ENCODE measurements around the gene ZNF214.

The ZNF214 gene

GRCh38 chr11:7020183-7020917, at the start of gene ZNF214, which contains the start of gene NLRP14:
ZNF214 (minus strand) TSS chr11:7020346; CDS start chr11:7002835, 17,511 bp downstream.
NLRP14 (plus strand) TSS chr11:7020479; CDS start chr11:7038587, 18,108 bp downstream.
- peaks cover 37% of the 10 kb centered on the region for H3K27me3 Mint-ChIP-seq
- no peak within 1 kb of the TSS for H3K27ac Mint-ChIP-seq
- H3K9me3 Mint-ChIP-seq: no peaks in the 10 kb centered on the region
- no peaks in the 10 kb centered on the region for H3K4me1 Mint-ChIP-seq (ENCODE audit: low read depth)
- H3K4me3 Mint-ChIP-seq: peak within 1 kb of the TSS; percentile 36
- no peaks in the 10 kb centered on the region for H3K36me3 Mint-ChIP-seq (ENCODE audit: low read depth)

GRCh38 chr11:7062534-7062933, 42.4 kb upstream of the ZNF214 start:
- H3K9me3 Mint-ChIP-seq: no peaks in the 10 kb centered on the region
- peaks cover 9% of the 10 kb centered on the region for H3K27me3 Mint-ChIP-seq
- H3K27ac Mint-ChIP-seq: no peak overlapping the region
- no peak overlapping the region for H3K4me3 Mint-ChIP-seq
- H3K36me3 Mint-ChIP-seq (ENCODE audit: low read depth): no peaks in the 10 kb centered on the region
- no peaks in the 10 kb centered on the region for H3K4me1 Mint-ChIP-seq (ENCODE audit: low read depth)

- Mint-ChIP-seq H3K27ac (no peak overlapping the region), H3K27me3 (peaks cover 5% of the 10 kb centered on the region), H3K9me3 (no peaks in the 10 kb centered on the region), H3K4me3 (no peak overlapping the region), H3K4me1 (ENCODE audit: low read depth) (no peaks in the 10 kb centered on the region), H3K36me3 (ENCODE audit: low read depth) (no peaks in the 10 kb centered on the region)
Observed at GRCh38 chr11:7060868-7061267, 40.7 kb upstream of the ZNF214 start.

- no peaks in the 10 kb centered on the region for H3K36me3 Mint-ChIP-seq (ENCODE audit: low read depth)
- H3K4me3 Mint-ChIP-seq: no peak overlapping the region
- no peaks in the 10 kb centered on the region for H3K4me1 Mint-ChIP-seq (ENCODE audit: low read depth)
- H3K27ac Mint-ChIP-seq: no peak overlapping the region
- H3K27me3 Mint-ChIP-seq: peaks cover 11% of the 10 kb centered on the region
- H3K9me3 Mint-ChIP-seq: no peaks in the 10 kb centered on the region
Observed at GRCh38 chr11:7057641-7058040, 37.5 kb upstream of the ZNF214 start.

GRCh38 chr11:7056828-7057513, 36.8 kb upstream of the ZNF214 start:
- Mint-ChIP-seq H3K4me1 (ENCODE audit: low read depth) (no peaks in the 10 kb centered on the region), H3K27ac (no peak overlapping the region), H3K27me3 (peaks cover 11% of the 10 kb centered on the region), H3K36me3 (ENCODE audit: low read depth) (no peaks in the 10 kb centered on the region), H3K9me3 (no peaks in the 10 kb centered on the region), H3K4me3 (no peak overlapping the region)

- H3K4me3 Mint-ChIP-seq: no peak overlapping the region
- no peak overlapping the region for H3K27ac Mint-ChIP-seq
- no peaks in the 10 kb centered on the region for H3K36me3 Mint-ChIP-seq (ENCODE audit: low read depth)
- no peaks in the 10 kb centered on the region for H3K9me3 Mint-ChIP-seq
- peaks cover 13% of the 10 kb centered on the region for H3K27me3 Mint-ChIP-seq
- no peaks in the 10 kb centered on the region for H3K4me1 Mint-ChIP-seq (ENCODE audit: low read depth)
Observed at GRCh38 chr11:7050191-7050590, 30.0 kb upstream of the ZNF214 start.

GRCh38 chr11:7046474-7047175, 26.5 kb upstream of the ZNF214 start:
- Mint-ChIP-seq H3K9me3 (no peaks in the 10 kb centered on the region), H3K27me3 (peaks cover 9% of the 10 kb centered on the region), H3K4me3 (no peak overlapping the region), H3K36me3 (ENCODE audit: low read depth) (no peaks in the 10 kb centered on the region), H3K4me1 (ENCODE audit: low read depth) (no peaks in the 10 kb centered on the region), H3K27ac (no peak overlapping the region)

- no peaks in the 10 kb centered on the region for H3K9me3 Mint-ChIP-seq
- H3K4me3 Mint-ChIP-seq: no peak overlapping the region
- no peak overlapping the region for H3K27ac Mint-ChIP-seq
- no peaks in the 10 kb centered on the region for H3K4me1 Mint-ChIP-seq (ENCODE audit: low read depth)
- H3K36me3 Mint-ChIP-seq (ENCODE audit: low read depth): no peaks in the 10 kb centered on the region
- no peaks in the 10 kb centered on the region for H3K27me3 Mint-ChIP-seq
Observed at GRCh38 chr11:7034019-7034418, 13.9 kb upstream of the ZNF214 start.

- Mint-ChIP-seq H3K27ac (no peak overlapping the region), H3K9me3 (no peaks in the 10 kb centered on the region), H3K4me1 (ENCODE audit: low read depth) (no peaks in the 10 kb centered on the region), H3K27me3 (no peaks in the 10 kb centered on the region), H3K4me3 (no peak overlapping the region), H3K36me3 (ENCODE audit: low read depth) (no peaks in the 10 kb centered on the region)
Observed at GRCh38 chr11:7032692-7033091, 12.5 kb upstream of the ZNF214 start.

GRCh38 chr11:7031471-7031871, 11.3 kb upstream of the ZNF214 start:
- no peak overlapping the region for H3K4me3 Mint-ChIP-seq
- no peak overlapping the region for H3K27ac Mint-ChIP-seq
- no peaks in the 10 kb centered on the region for H3K9me3 Mint-ChIP-seq
- no peaks in the 10 kb centered on the region for H3K36me3 Mint-ChIP-seq (ENCODE audit: low read depth)
- no peaks in the 10 kb centered on the region for H3K27me3 Mint-ChIP-seq
- H3K4me1 Mint-ChIP-seq (ENCODE audit: low read depth): no peaks in the 10 kb centered on the region

- no peaks in the 10 kb centered on the region for H3K27me3 Mint-ChIP-seq
- H3K36me3 Mint-ChIP-seq (ENCODE audit: low read depth): no peaks in the 10 kb centered on the region
- no peak overlapping the region for H3K27ac Mint-ChIP-seq
- H3K4me3 Mint-ChIP-seq: no peak overlapping the region
- H3K4me1 Mint-ChIP-seq (ENCODE audit: low read depth): no peaks in the 10 kb centered on the region
- no peaks in the 10 kb centered on the region for H3K9me3 Mint-ChIP-seq
Observed at GRCh38 chr11:7030836-7031235, 10.7 kb upstream of the ZNF214 start.

- Mint-ChIP-seq H3K36me3 (ENCODE audit: low read depth) (no peaks in the 10 kb centered on the region), H3K27ac (no peak overlapping the region), H3K9me3 (no peaks in the 10 kb centered on the region), H3K4me1 (ENCODE audit: low read depth) (no peaks in the 10 kb centered on the region), H3K27me3 (peaks cover 3% of the 10 kb centered on the region), H3K4me3 (no peak overlapping the region)
Observed at GRCh38 chr11:7028141-7028540, 8.0 kb upstream of the ZNF214 start.

GRCh38 chr11:7021318-7021717, 1.2 kb upstream of the ZNF214 start:
- Mint-ChIP-seq H3K27me3 (peaks cover 37% of the 10 kb centered on the region), H3K4me3 (no peak overlapping the region), H3K36me3 (ENCODE audit: low read depth) (no peaks in the 10 kb centered on the region), H3K27ac (no peak overlapping the region), H3K9me3 (no peaks in the 10 kb centered on the region), H3K4me1 (ENCODE audit: low read depth) (no peaks in the 10 kb centered on the region)

GRCh38 chr11:7019500-7020182, 505 bp downstream of the ZNF214 start:
- H3K27me3 Mint-ChIP-seq: peaks cover 36% of the 10 kb centered on the region
- H3K27ac Mint-ChIP-seq: no peak overlapping the region
- H3K4me1 Mint-ChIP-seq (ENCODE audit: low read depth): no peaks in the 10 kb centered on the region
- no peaks in the 10 kb centered on the region for H3K9me3 Mint-ChIP-seq
- H3K4me3 Mint-ChIP-seq: peak overlapping the region; percentile 36
- no peaks in the 10 kb centered on the region for H3K36me3 Mint-ChIP-seq (ENCODE audit: low read depth)

GRCh38 chr11:7016011-7016410, 4.1 kb downstream of the ZNF214 start:
- H3K27me3 Mint-ChIP-seq: peaks cover 23% of the 10 kb centered on the region
- H3K4me3 Mint-ChIP-seq: no peak overlapping the region
- no peaks in the 10 kb centered on the region for H3K9me3 Mint-ChIP-seq
- H3K27ac Mint-ChIP-seq: no peak overlapping the region
- H3K36me3 Mint-ChIP-seq (ENCODE audit: low read depth): no peaks in the 10 kb centered on the region
- H3K4me1 Mint-ChIP-seq (ENCODE audit: low read depth): no peaks in the 10 kb centered on the region

Measured in stimulated activated naive CD8-positive, alpha-beta T cell treated with anti-CD3 and anti-CD28 coated beads, Interleukin-15, Interleukin-2, amounts not matched to agents 100 ng/mL and 50 ng/mL, for 24 hours (primary cell).